Measurements from ENCODE around the gene OR2L2. TPM values are rescaled to one million over a fixed set of nuclear protein-coding genes. Genes with fewer than 3 reads are reported as not detected.

OR2L2 gene
- total and polyA plus RNA-seq, 9 of the 15 experiments (the other 6 are each of a cell fraction or from before 2014, with no cell fraction given): 0.04 to 0.07 (median 0.05) TPM; not detected in 6

GRCh38 chr1:247998811-247999210 lies 31.1 kb upstream of the OR2L2 start (continued):
- TF ChIP-seq, protein P1, sequence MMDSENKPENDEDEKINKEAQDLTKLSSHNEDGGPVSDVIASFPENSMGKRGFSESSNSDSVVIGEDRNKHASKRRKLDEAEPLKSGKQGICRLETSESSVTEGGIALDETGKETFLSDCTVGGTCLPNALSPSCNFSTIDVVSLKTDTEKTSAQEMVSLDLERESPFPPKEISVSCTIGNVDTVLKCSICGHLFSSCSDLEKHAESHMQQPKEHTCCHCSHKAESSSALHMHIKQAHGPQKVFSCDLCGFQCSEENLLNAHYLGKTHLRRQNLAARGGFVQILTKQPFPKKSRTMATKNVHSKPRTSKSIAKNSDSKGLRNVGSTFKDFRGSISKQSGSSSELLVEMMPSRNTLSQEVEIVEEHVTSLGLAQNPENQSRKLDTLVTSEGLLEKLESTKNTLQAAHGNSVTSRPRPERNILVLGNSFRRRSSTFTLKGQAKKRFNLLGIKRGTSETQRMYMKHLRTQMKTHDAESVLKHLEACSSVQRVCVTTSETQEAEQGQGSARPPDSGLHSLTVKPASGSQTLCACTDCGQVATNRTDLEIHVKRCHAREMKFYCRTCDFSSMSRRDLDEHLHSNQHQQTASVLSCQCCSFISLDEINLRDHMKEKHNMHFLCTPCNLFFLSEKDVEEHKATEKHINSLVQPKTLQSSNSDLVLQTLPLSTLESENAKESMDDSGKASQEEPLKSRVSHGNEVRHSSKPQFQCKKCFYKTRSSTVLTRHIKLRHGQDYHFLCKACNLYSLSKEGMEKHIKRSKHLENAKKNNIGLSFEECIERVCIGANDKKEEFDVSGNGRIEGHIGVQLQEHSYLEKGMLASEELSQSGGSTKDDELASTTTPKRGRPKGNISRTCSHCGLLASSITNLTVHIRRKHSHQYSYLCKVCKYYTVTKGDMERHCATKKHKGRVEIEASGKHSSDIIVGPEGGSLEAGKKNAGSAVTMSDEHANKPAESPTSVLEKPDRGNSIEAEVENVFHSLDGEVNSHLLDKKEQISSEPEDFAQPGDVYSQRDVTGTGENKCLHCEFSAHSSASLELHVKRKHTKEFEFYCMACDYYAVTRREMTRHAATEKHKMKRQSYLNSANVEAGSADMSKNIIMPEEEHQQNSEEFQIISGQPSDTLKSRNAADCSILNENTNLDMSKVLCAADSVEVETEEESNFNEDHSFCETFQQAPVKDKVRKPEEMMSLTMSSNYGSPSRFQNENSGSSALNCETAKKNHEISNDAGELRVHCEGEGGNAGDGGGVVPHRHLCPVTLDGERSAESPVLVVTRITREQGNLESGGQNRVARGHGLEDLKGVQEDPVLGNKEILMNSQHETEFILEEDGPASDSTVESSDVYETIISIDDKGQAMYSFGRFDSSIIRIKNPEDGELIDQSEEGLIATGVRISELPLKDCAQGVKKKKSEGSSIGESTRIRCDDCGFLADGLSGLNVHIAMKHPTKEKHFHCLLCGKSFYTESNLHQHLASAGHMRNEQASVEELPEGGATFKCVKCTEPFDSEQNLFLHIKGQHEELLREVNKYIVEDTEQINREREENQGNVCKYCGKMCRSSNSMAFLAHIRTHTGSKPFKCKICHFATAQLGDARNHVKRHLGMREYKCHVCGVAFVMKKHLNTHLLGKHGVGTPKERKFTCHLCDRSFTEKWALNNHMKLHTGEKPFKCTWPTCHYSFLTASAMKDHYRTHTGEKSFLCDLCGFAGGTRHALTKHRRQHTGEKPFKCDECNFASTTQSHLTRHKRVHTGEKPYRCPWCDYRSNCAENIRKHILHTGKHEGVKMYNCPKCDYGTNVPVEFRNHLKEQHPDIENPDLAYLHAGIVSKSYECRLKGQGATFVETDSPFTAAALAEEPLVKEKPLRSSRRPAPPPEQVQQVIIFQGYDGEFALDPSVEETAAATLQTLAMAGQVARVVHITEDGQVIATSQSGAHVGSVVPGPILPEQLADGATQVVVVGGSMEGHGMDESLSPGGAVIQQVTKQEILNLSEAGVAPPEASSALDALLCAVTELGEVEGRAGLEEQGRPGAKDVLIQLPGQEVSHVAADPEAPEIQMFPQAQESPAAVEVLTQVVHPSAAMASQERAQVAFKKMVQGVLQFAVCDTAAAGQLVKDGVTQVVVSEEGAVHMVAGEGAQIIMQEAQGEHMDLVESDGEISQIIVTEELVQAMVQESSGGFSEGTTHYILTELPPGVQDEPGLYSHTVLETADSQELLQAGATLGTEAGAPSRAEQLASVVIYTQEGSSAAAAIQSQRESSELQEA (IDR thresholded peaks at IDR 0.05; ENCODE audit: low read depth): no peak
- no peak for TF ChIP-seq FUS (optimal IDR thresholded peaks at IDR 0.05; ENCODE audit: low read depth, low read length)
- no peak for TF ChIP-seq ARID2 (IDR thresholded peaks at IDR 0.05)
- TF ChIP-seq, protein P2, sequence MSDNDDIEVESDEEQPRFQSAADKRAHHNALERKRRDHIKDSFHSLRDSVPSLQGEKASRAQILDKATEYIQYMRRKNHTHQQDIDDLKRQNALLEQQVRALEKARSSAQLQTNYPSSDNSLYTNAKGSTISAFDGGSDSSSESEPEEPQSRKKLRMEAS (CRISPR knock-in tag; IDR thresholded peaks at IDR 0.05): no peak
- TF ChIP-seq, protein P3, sequence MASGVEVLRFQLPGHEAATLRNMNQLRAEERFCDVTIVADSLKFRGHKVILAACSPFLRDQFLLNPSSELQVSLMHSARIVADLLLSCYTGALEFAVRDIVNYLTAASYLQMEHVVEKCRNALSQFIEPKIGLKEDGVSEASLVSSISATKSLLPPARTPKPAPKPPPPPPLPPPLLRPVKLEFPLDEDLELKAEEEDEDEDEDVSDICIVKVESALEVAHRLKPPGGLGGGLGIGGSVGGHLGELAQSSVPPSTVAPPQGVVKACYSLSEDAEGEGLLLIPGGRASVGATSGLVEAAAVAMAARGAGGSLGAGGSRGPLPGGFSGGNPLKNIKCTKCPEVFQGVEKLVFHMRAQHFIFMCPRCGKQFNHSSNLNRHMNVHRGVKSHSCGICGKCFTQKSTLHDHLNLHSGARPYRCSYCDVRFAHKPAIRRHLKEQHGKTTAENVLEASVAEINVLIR (CRISPR knock-in tag; IDR thresholded peaks at IDR 0.05): no peak
- TF ChIP-seq, protein P4, sequence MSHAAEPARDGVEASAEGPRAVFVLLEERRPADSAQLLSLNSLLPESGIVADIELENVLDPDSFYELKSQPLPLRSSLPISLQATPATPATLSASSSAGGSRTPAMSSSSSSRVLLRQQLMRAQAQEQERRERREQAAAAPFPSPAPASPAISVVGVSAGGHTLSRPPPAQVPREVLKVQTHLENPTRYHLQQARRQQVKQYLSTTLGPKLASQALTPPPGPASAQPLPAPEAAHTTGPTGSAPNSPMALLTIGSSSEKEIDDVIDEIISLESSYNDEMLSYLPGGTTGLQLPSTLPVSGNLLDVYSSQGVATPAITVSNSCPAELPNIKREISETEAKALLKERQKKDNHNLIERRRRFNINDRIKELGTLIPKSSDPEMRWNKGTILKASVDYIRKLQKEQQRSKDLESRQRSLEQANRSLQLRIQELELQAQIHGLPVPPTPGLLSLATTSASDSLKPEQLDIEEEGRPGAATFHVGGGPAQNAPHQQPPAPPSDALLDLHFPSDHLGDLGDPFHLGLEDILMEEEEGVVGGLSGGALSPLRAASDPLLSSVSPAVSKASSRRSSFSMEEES (CRISPR knock-in tag; IDR thresholded peaks at IDR 0.05): no peak
- TF ChIP-seq TRIM25 (IDR thresholded peaks at IDR 0.05; ENCODE audit: borderline replicate concordance): no peak
- TF ChIP-seq, protein P5, sequence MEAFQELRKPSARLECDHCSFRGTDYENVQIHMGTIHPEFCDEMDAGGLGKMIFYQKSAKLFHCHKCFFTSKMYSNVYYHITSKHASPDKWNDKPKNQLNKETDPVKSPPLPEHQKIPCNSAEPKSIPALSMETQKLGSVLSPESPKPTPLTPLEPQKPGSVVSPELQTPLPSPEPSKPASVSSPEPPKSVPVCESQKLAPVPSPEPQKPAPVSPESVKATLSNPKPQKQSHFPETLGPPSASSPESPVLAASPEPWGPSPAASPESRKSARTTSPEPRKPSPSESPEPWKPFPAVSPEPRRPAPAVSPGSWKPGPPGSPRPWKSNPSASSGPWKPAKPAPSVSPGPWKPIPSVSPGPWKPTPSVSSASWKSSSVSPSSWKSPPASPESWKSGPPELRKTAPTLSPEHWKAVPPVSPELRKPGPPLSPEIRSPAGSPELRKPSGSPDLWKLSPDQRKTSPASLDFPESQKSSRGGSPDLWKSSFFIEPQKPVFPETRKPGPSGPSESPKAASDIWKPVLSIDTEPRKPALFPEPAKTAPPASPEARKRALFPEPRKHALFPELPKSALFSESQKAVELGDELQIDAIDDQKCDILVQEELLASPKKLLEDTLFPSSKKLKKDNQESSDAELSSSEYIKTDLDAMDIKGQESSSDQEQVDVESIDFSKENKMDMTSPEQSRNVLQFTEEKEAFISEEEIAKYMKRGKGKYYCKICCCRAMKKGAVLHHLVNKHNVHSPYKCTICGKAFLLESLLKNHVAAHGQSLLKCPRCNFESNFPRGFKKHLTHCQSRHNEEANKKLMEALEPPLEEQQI (IDR thresholded peaks at IDR 0.05): no peak
- no peak for TF ChIP-seq ZNF644 (tag; IDR thresholded peaks at IDR 0.05; ENCODE audit: low read depth)
- TF ChIP-seq BMI1 (IDR thresholded peaks at IDR 0.05; ENCODE audit: low read length): no peak
- TF ChIP-seq BHLHE40 (IDR thresholded peaks at IDR 0.05; ENCODE audit: low read length): no peak

Data from K562 (cell line).